ENCODE results near the gene CNTNAP3B. TPM values are rescaled to one million over a fixed set of nuclear protein-coding genes. Genes with fewer than 3 reads are reported as not detected.
"Not testable (repeated sequence)": the region's sequence is repeated elsewhere in the genome, so short reads cannot be mapped to it uniquely, and the experiment has no call there.

CNTNAP3B gene
- total RNA-seq = 0.03 and 0.05 TPM in 2 replicates
- not detected for polyA plus RNA-seq (2012)

DNA sequence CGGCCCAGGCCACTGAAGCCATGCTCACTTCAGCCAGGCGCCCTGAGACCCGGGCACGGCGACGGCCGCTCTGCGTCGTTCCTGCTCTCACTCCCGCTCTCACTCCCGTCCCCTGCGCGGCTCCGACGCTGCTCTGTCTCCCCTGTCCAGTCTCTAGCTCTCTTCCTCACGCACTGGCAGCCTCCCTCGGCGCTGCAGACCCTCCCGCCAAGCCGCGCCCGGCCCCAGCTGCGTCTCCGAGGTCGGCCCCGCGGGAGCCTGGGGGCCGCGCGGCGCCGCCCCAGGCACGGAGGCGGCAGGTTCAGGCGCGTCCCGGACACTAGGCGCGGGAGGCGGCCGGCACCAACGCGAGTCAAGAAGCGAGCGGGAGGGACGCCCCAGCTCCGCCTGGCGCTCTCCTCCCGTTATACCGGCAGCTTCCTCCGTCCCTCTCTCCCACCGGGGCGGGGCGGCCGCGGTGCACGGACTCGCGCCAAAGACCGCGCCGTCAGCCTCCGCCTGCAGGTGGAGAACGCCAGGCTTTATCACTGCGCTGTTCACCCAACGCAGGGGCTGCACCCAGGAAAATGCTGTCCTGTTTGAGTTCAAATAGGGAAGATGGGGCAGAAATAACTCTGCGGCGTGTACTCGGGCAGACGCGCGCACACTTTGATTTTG lies at the start of gene CNTNAP3B:
TSS of gene CNTNAP3B (minus strand) at position 354 of the 657 bp plus-strand sequence. CDS start at position 22, 332 bp downstream.
- DNase-seq (ENCODE audit: low read depth) = not testable (repeated sequence)

DNA sequence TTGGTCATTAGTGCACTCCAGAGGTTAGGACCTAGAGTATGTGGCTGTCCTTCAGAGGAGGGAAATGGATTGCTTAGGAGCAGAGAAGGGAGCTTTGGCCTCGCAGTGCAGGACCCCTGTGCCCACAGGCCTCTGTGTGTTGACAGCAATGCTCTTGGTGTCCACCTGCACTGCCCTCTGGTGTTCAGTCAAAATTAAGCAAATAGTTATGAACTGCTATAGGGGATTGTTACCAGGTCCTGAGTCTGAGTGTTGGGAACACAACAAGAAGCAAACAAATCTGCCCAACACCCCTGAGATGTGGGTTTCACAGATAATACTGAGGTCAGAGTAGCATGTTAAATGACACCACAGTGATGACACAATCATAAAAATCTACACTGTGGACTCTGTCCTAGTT lies 31.1 kb upstream of the CNTNAP3B start:
- not testable (repeated sequence) for DNase-seq (ENCODE audit: low read depth)

GRCh38 chr9:42127056-42127841 lies 2.0 kb downstream of the CNTNAP3B start:
- not testable (repeated sequence) for DNase-seq (ENCODE audit: low read depth)

GRCh38 chr9:42121007-42121406 lies 8.2 kb downstream of the CNTNAP3B start:
- DNase-seq (ENCODE audit: low read depth) = not testable (repeated sequence)

DNA sequence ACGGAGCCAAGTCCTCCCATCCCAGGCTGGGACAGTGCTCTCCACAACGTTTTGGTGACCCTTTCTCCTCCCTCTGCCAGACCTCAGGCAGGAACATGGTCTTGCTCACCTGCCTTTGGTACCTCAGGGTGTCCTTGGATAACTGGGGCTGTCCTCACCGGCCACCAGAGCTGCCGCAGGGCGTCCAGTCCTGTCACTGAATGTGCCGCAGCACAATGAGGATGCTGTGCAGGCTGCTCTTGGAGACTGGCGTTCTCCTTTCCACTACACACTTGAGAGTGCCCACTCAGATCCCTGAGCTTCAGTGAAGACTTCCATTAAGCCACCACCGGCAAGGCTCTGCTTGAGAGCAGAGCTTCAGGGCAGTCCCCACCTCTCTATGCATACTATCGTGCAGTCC lies 33.3 kb downstream of the CNTNAP3B start:
- DNase-seq (ENCODE audit: low read depth) = not testable (repeated sequence)

DNA sequence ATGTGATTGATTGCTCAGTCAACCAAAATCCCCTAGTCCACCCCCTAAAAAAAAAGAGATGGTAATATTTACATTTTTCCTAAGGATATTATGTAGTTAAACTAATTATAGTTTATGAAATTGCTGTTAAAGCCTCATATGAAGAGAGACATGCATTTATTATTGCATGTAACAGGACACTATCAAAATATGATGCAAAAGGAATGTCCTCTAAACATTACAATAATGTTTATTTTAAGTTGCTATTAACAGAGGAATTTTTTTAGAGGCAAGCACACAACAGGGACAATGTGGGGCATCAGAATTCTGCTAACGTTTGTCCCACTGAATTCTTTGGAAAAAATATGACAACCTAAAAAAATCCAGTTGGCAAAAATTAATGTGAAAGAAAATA lies 44.7 kb downstream of the CNTNAP3B start:
- DNase-seq (ENCODE audit: low read depth) = not testable (repeated sequence)

GRCh38 chr9:42083877-42084558 lies 45.2 kb downstream of the CNTNAP3B start:
- DNase-seq (ENCODE audit: low read depth) = not testable (repeated sequence)

DNA sequence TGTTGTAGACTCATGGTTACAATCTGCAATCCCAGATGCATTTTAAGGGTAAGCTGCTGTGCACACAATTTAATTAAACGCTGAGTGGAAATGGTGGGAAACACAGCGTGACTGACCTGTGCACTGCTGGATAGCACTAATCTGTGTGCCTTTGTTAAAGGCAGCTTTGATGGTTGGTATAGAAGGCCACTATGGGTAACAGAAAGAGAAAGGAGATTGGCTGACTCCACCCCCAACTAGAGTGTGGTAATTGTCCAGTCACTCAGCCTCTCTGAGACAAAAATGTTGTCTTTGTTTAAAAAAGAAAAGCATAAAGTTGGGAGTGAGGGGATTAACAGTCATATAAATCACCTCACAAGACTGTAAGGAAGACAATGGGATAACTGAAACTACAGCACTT lies 48.9 kb downstream of the CNTNAP3B start:
- not testable (repeated sequence) for DNase-seq (ENCODE audit: low read depth)

DNA sequence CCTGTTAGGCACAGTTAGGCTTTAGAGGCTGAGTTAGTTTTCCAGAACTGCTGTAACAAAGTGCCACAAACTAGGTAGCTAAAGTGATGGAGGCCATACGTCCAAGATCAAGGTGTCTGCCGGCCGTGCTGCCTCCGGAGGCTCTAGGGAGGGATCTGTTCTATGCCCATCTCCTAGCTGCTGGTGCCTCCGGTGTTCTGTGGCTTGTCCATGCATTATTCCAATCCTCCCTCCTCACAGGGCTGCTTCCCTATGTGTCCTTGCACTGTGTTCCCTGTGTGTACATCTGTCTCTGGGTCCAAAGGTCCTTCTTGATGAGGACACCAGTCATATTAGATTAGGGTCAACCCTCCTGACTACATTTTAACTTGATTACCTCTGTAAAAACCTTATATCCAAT lies 54.4 kb downstream of the CNTNAP3B start:
- not testable (repeated sequence) for DNase-seq (ENCODE audit: low read depth)

DNA sequence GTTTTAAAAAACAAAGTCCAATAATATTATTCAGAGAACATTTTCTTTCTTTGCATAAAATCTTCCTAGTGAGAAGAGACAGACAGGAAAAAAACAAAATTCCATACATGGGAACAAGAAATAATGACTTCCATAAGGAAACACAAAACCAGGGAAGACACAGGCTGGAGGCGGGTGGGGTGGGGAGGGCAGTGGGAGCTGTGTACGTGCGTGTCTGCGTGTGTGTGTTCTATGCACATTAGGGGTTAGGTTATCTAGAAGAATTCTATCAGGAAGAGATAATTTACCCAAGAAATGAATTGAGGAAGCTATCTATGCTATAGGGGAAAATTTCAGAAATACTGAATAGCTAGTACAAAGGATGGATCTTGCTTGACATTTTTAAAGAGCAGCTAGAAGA lies 58.2 kb downstream of the CNTNAP3B start:
- not testable (repeated sequence) for DNase-seq (ENCODE audit: low read depth)

- not testable (repeated sequence) for DNase-seq (ENCODE audit: low read depth)
Measured at GRCh38 chr9:42070035-42070799, 59.0 kb downstream of the CNTNAP3B start.

DNA sequence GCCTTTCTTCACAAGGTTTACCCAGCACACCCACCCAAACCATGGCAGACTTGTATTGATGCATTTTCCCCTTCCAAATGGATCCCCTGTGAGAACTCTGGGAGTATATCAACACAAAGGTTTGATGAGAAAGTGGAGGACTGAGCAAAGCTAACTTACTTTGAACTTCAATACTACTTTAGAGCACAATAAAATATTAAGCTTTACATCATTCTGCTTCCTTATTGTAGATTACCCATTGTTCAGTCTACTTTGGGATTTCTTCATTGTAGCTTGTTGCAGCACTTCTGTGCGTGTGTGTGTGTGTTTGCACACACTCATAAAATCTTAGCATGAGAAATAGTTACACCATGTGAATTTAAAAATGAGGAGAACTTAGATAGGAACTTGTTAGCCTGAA lies 75.4 kb downstream of the CNTNAP3B start:
- DNase-seq (ENCODE audit: low read depth) = not testable (repeated sequence)

DNA sequence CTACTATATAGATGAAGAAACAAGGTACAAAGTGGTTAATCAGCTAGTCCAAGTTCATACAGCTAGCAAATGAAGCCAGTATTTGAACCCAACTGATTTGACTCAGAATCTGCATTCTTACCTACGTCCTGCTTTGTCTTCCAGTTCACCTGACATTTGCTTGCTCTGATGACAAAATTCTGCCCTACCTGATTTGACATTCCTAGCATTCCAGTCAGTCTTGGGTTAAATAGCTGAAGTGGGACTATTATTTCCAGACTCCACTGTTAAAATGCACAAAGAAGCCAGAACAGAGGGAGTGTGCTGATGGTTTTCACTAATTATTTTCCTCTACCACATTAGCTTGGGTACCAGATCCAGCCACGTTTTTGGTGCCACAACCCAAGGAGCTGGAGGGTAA lies 78.5 kb downstream of the CNTNAP3B start:
- not testable (repeated sequence) for DNase-seq (ENCODE audit: low read depth)

- DNase-seq (ENCODE audit: low read depth) = not testable (repeated sequence)
Measured at GRCh38 chr9:42044422-42045010, 84.7 kb downstream of the CNTNAP3B start.

DNA sequence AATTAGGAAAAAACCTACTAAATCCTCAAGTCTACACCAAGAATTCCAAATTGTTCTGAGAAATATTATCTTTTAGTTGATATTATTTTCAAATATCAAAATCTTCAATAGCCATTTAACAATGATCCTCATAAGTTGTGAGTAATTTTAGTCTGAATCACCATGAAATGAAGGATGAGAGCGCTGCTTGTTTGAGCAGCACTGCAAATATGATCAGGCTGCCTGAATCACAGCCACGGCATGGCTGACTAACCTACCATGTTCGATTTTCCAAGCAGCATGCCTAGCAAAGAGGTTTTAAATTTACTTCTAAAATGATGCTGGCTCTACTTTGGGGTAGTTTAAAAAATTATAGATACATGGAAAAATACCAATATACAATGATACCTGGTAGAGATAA lies 95.7 kb downstream of the CNTNAP3B start:
- DNase-seq (ENCODE audit: low read depth) = not testable (repeated sequence)

DNA sequence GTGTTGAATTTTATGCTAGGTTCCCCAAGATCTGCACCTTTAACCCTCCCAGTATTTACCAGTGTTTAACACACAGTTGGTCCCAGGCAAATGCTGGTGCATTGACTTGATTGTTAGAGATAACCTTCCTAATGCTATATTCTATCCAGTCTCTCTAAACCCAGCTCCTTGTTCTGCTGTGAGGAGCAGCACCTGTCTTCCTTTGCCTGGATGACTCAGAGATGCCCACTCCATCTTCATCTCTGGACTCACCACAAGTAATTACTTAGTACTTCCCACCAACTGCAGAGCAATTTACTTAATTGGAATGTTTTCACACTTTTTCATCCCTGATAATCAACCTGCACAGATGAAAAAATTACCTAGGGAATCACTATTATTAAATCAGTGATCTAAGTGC lies 108.6 kb downstream of the CNTNAP3B start:
- DNase-seq (ENCODE audit: low read depth) = not testable (repeated sequence)

DNA sequence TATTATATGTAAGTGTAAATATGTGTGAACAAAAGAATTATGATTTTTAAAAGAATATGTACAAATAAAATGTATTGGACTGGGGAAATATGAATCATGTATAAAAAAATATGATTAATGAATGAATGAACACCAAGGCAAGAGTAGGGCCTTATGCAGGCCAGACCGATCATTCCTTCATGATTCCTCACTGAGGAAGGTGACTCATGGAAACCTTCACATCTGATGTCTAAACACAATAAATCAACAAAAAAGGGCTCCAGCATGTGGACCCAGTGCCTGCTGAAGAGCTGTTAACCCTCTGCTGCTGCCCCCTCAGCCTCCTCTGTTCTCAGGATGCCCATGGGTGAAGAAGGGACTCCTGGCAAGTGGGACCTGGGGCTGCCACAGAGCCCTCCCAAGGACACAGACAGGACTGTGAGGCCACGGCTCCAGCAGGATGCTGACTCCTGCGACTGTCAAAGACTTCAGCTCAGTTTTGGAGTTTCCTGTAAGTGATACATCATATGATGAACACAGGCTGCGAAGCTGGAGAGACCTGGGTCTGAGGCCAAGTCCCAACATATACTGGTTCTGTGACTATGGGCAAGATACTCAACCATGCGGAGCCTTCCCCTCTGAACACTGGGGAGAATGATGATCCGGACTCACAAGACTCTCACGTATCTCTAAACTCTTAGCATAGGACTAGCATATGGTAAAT lies 110.9 kb downstream of the CNTNAP3B start:
- DNase-seq (ENCODE audit: low read depth) = not testable (repeated sequence)

GRCh38 chr9:42014317-42014716 lies 114.9 kb downstream of the CNTNAP3B start:
- DNase-seq (ENCODE audit: low read depth) = not testable (repeated sequence)

DNA sequence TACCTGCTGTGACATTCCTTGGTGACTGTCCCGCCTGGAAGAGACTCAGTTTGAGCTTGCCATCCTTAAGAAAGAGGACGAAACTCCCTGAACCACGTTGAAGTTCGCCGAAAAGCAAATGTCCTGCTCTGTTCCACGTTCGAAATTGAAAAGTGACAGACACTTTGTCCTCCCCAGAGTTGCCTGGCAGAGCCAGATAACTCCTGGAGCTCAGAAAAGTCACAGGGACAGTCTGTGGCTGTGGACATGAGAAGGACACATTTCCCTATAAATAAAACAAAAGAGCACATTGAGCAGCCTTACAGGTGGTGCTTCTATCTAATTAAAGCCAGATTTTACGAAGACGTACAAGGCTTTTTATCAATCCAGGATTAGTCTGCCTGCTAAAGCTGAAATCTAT lies 137.6 kb downstream of the CNTNAP3B start:
- not testable (repeated sequence) for DNase-seq (ENCODE audit: low read depth)

DNA sequence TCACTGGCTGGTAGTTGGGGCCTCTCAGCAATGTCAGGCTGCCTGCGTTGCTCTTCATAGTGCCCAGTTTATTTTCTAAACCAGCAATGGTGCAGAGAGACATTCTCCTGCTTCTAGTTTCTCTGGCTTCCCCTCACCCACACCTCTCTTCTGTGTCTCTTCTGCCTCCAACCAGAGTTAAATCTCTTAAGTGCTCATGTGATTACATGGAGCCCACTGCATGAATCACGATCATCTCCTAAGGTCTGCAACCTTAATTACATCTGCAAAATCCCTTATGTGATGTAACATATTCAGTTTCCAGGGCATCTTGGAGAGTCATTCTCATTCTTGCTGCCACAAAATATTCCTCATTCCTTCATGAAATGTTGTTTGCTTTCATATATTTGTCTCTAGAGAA lies 149.0 kb downstream of the CNTNAP3B start:
- DNase-seq (ENCODE audit: low read depth) = not testable (repeated sequence)
